GM19324 (cell line): Measurements from ENCODE around the gene EGLN1.

Experiments used
- ATAC-seq: cut with Tn5 transposase; IDR thresholded peaks from one replicate; pipeline ENCODE4 v1.9.1; 2021; ENCODE audit warnings: mild to moderate bottlenecking, moderate library complexity; ENCODE audit not compliant: unreplicated experiment, low FRiP score

Gene EGLN1

DNA sequence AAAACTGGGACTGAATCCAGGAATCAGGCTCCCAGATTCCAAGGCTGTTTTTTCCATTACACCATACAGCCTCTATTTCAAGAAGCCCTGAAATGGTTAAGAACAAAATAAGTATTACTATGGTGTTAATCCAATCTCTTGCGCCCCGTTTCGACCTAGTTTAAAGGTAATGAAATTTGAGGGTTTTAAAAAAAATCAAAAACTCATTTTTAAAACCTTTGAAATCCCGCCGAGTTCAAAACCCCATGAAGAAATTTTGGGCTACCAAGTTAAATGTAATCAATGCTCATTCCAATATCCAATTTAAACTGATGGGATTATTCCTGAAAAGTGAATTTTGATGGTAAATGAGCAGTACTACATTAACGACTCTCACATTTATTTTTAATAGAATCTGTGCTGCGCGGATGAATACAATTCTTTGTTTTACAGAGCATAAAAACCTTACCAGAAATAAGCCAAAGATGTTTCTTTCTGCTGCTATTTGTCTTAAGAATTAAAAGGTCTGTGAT lies 767 bp upstream of the EGLN1 start:
- no peak for ATAC-seq

DNA sequence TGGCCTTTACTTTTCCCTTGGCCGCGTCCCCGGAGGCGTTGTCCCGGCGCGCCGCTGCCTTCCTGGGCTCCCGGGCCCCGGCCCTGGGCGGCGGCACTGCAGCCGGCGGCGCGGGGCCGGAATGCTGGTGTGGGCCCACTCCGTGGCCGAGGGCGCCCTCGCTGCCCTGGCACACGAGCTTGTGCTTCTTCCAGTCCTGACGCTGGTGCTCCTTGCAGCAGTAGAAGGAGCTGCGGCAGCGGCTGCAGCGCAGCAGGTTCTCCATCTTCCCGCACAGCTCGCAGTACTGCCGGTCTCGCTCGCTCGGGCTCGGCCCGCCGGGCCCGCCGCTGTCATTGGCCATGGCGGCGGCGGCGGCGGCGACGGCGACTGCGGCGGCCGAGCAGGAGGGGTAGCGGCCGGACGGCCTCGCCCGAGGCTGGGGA lies 529 bp downstream of the EGLN1 start:
- peak; percentile 33 for ATAC-seq

DNA sequence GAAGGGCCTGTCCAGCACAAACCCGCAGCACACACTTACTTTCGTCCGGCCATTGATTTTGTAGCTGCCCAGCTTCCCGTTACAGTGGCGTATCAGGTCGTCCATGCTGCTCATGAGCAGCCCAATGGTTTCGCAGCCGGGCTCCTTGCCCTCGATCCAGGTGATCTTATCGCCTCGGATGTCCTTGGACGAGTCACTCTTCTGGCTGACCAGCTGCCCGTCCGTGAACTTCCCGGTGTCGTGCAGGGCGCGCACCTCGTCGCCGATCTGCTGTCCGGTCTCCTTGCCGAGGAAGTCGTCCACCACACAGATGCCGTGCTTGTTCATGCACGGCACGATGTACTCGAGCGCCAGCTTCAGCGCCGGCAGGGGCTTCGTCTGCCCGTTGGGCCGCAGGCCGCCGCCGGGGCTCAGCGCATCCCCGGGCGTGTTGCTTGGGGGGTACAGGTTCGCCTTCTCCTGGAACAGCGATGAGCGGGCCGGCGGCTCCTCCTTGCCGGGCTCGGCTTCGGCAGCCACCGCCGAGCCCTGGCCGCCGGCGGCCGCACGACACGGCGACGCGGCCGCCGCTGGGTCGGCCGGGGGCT lies 1.0 kb downstream of the EGLN1 start:
- peak; percentile 9 for ATAC-seq

DNA sequence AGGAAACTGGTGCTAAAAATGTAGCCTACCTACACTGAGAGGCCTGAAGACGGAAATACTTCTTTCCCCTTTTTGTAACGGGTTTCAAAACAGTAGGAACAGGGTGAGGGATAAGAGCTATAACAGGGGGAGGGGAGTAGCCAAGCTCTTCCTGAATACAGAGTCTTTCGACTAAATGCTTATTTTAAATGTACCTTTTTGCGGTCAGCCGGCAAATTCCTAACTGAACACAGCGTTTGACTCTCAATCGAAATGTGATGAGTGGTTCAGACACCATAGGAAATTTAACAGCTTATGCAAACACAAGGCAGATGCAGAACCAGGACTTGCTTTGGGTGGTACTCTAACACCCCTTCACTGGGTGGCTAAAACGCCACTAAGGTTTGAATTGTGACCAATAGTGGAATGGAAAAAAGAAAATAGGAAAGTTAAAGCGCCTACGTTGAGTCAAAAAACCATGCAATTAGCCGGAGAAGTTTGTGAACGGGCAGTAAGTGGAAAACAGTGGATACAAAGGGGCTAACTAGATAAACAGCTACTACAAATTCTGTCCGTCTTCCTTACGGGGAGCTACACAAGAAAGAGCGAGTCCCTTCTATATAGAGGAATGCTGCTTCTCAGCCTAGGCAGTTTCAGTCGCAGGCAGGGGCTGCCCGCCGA lies 1.7 kb downstream of the EGLN1 start:
- no peak for ATAC-seq

DNA sequence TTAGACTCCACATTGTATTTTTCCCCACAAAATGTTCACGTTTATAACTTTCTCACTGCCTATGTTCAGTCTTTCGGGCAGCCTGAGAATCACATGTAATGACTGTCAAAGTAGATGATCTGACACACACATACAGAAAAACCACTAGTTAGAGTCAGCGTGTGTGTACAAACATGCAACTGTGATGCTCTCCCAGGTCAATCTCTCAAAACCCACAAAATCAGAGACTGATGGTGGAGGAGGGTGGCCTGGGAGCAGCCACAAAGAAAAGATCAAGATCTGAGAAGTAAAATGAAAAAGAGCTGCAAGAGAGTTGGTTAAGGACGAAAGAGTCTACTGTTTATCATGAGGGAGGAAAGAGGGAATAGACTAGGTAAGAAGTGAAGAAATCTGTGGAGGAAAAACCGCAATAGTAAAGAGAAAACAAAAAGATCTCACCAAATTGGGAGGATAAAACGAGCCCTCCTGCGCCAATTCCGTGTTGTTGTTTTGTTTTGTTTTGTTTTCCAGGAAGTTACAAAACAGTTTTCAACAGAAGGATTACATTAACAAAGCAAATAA lies 2.3 kb downstream of the EGLN1 start:
- ATAC-seq, result no peak

DNA sequence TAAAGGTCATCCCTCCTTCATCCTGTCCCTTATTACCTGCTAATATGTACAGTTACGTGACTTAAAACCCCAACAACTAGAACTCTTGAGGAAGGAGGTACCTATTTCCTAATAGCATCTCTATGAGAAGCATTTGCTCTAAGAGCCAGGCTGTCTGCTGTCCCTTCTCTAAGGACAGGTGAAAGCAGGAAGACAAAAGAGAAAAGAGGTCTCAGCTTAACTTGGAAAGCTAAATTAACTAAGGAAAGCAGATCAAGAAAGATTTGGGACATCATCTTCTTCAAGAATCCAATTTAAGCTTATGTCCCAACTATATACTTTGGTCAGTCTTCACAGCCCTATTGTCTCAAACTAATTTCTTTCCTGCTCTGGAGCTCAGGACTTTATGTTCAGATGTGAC lies 2.9 kb downstream of the EGLN1 start:
- ATAC-seq, result no peak

DNA sequence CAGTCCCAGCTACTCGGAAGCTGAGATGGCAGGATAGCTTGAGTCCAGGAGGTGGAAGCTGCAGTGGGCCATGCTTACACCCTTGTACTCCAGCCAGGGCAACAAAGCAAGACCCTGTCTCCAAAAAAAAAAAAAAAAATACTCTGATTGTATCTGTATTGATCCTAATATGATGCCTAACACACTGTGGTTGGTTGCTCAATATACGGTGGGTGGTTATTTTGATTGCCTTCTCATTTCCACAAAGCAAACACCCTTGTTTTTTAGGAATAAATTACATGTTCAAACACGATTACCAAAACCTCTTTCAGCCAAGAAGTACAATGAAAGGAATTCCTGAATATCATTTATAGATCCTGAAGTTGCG lies 3.4 kb downstream of the EGLN1 start:
- ATAC-seq, result no peak

DNA sequence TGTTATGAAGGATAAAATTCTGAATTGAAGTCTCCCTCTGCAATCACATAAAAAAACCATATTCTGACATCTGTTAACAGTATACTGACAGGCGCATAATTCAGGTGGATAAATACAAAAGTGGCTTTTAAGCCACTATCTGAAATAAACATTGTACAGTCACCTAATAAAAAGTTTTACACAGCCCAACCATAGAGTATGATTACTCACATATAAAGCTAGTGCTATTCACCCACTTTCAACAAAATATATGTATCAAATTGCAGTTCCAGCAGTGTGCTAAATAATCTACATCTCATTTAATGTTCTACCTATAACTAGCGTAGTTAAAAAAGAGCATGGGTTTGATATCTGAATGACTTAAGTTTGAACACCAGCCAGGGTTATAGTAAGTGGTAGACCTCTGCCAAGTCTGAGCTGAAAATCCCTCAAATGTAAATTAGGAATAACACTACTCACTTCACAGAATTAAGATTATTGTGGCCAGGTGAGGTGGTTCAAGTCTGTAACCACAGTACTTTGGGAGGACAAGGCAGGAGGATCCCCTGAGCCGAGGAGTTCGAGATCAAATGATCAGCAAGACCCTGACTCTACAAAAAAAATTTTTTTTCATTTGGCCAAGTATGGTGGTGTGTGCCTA lies 3.9 kb downstream of the EGLN1 start:
- ATAC-seq, result no peak

DNA sequence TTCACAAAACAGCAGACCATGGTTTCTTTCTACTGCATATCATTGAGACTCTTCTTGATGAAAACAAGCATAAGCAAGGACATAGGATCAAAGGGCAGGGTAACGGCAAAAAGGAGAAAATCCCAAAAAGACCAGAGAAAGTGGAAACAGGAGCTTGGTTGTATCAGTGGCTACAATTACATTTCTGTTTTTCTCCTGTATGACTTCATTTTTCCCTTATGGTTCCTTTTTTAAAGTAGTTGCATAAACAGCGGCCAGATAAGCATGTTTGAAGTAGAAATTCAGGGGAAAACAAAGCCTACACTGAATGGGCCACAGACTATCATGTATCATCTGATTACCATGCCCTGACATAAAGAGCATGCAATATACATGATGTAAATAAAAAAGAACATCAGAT lies 4.6 kb downstream of the EGLN1 start:
- ATAC-seq, result no peak

DNA sequence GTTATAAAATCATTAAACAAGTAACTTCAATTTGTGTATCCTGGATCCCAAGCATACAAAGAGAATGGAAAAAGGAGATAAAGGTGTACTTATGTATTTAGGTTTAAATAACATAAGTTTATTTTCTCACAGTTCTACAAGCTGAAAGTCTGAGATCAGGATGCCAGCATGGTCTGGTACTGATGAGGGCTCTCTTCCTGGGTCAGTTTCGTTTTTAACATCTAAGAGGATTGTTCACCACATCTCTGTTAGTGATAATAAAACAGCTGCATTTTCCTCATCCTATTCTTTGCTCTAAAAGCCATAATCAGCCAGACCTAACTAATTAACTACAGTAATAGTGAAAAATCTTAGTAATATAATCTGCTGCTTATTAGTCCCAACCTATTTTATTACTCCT lies 5.2 kb downstream of the EGLN1 start:
- no peak for ATAC-seq

DNA sequence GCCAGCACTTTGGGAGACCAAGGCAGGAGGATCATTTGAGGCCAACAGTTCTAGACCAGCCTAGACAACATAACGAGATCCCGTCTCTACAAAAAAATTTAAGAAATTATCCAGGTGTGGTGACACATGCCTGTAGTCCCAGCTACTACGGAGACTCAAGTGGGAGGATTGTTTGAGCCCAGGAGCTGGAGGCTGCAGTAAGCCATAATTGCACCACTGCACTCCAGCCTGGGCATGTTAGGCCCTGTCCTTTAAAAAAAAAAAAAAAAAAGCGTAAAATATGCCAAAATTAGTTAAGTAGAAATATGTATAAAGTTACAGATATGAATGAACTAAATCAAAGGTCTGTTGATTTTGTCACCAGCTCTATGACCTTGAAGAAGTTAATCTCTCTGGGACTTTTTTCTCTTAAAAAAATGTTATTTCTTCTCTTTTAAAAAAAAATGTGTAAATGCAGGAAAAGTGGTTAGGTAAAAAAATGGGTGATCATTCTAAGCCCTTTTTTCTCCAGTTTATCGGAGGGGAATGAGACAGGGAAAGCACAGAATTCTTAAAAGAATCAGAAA lies 7.0 kb downstream of the EGLN1 start:
- ATAC-seq, result no peak

DNA sequence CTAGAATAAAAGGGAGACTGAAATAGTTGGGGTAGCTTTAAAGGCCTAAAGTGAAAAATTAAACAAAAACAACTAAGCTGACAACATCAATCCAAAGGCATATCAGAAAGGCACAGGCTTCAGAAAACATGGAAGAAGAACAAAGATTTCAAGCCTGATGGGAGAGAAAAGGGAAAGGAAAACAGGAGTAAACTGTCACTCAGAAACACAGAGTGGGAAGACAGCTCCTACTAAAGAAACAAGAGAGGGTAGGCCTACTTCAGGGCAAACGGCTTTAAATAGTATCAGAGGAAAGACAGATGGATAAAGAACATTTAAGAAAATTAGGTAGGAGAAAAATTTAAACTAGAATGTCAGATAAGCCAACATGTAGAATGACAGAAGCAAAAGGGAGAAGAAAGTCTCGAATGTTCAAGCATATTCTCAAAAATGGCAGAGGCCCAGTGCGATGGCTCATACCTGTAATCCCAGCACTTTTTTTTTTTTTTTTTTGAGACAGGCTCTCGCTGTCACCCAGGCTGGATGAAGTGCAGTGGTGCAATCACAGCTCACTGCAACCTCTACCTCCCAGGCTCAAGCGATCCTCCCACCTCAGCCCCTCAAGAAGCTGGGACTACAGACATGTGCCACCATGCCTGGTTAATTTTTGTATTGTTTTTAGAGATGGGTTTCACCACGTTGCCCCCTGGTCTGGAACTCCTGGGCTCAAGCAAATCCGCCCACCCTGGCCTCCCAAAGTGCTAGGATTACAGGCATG lies 7.6 kb downstream of the EGLN1 start:
- ATAC-seq, result no peak

DNA sequence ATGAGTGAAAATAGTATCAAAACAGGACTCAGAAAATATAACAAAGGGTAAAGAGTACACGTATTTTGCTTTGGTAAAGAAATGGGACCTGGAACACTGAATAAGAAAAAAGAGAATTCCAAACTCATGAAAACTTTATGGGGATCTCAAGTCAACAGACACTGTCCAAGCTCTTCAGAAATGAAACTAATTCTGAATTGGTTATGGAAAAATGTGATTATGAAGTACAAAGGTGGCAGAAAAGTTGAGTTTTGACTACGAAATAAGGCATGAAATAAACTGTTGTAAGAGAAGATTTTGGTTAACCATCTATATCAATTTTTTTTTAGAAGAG lies 8.4 kb downstream of the EGLN1 start:
- ATAC-seq, result no peak

DNA sequence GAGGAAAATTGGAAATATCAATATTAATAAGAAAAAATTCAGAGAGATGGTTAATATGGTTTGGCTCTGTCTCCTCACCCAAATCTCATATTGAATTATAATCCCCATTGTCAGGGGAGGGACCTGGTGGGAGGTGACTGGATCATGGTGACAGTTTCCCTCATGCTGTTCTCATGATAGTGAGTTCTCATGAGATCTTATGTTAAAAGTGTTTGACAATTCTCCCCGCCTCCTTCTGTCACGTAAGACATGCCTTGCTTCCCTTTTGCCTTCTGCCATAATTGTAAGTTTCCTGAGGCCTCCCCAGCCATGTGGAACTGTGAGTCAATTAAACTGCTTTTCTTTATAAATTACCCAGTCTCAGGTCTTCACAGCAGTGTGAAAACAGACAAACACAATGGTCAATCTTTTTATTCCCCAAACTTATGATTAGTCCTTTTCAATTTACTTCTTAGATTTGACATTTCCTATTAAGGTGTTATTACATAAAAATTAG lies 11.0 kb downstream of the EGLN1 start:
- ATAC-seq, result no peak

DNA sequence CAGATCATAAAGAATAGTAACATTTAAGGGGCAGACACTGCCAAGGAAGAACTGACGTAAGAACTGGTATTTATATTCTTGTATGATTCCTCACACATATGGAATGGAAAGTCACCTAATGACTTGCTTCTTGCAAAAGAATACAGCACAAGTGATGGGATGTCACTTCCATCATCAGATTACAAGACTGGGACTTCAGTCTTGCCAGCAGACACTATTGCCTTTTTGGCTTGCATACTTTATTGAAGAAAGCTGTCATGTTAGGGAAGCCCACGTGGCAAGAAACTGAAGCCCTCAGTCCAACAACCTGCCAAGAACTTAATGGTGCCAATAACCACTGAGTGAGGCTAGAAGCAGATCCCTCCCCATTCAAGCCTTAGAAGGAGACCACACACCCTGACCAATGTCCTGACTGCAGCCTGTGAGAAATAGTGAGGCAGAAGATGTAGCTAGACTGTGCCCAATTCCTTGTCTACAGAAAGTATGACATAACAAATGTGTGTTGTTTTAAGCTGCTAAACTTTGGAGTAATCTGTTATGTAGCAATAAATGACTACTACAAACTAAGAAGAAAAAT lies 12.0 kb downstream of the EGLN1 start:
- ATAC-seq, result no peak

DNA sequence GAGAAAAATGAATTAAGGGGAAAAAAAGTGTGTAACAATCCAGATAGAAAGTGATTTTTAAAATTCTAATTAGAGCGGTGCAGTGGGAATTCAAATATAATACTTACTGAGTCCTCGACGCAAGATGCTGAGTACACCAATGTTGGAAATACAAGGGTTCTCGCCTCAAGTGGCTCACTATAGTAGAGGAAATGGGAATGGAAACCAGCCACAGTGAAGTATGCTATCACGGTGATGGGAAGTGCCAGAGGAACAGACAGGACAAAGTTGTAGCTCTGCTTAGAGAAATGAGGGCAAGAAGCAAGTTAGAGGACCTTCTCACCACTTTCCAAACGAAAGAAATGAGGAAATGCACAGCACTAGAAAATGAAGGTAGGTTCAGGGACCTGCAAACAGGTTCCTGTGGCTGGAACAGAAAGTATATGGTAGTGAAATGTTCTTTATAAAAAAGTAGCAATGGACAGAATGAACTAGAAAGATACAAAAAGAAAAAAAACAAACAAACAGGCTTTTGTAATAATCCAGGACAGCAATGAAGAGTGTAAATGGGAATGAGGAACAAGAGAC lies 13.5 kb downstream of the EGLN1 start:
- ATAC-seq, result no peak

DNA sequence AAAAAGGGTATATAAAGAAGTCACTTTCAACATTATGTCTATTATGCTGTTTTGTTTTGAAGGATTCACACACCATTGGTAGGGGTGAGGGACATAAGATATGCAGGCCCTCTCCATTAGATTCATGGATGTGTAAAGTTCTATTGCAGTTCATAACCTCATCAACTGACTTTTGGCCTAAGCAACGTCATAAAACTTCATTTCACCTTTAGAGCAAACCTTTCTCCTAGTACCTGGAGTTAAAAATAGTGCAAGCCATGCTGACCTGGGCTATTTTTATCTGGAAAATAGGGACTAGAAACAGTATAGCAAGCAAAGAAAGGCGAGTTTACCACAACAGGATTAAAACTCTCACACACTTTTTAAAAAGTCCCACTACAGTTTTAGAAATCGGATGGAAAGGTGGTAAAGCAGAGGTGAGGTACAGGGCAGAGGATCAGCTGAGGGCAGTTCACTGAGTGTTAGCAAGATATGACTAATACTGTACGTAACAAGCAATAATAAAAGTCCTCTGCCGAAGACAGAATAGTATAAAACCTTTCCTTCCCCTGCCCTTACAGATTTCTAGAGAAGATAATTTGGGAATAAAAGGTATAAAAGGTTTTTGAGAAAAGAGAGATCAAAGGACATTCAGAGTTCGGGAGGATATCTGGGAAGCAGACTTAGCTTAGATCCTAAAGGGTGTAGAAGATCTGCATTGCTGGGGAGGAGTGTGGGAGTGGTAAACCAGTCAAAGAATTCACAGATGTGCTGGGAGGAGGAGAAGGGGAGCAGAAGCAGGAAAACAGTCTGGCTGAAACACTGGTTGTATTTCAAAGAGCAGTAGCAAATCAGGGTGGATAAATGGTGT lies 14.3 kb downstream of the EGLN1 start:
- ATAC-seq, result no peak

DNA sequence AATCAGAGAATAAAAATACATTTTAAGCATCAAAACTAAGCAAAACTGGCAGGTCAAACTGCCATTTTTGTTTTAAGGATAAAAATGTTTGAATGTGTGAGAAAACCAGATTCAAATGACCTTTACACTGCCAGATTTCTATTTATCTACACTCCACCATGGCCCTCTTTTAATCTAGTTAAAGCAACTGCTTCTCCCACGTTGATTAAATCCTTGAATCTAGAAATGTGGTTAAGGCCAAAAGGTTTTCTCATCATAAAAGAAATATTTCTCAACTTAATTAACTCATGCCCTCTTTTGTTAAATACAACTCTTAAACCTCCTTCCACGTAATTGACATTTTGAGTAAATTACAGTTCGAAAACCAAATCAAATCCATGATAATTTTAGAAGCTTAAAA lies 15.0 kb downstream of the EGLN1 start:
- no peak for ATAC-seq

DNA sequence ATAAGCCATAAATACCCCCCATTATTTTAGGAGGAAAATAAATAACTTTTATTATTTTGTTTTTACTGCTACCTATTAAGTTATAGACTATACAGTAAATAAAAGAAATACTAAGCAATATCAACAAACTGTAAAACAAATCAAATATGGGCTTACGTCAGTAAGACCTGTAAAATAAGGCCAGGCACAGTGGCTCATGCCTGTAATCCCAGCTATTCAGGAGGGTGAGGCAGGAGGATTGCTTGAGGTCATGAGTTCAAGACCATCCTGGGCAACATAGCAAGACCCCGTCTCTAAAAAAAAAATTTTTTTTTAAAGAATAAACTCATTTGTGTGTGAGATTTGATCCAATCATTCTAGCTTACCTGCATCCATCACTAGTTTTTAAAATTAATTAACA lies 17.8 kb downstream of the EGLN1 start:
- no peak for ATAC-seq
